Glutamatergic neuron (in vitro differentiated cells): ENCODE results near the gene TRAPPC3. TPM values are rescaled to one million over a fixed set of nuclear protein-coding genes. Genes with fewer than 3 reads are reported as not detected.

Experiments used
- DNase-seq: peaks from one replicate; pipeline ENCODE4 v3.0.0; 2022
- H3K27ac Mint-ChIP-seq: one replicate; pipeline ENCODE4 v1.8.0; 2020; ENCODE audit warnings: mild to moderate bottlenecking, mixed read lengths, inconsistent platforms; ENCODE audit not compliant: unreplicated experiment
- H3K27me3 Mint-ChIP-seq: one replicate; pipeline ENCODE4 v1.8.0; 2020; ENCODE audit warnings: mild to moderate bottlenecking, moderate library complexity, mixed read lengths, inconsistent platforms; ENCODE audit not compliant: unreplicated experiment
- H3K36me3 Mint-ChIP-seq: one replicate; pipeline ENCODE4 v1.8.0; 2020; ENCODE audit warnings: mild to moderate bottlenecking, mixed read lengths, inconsistent platforms; ENCODE audit not compliant: unreplicated experiment
- H3K4me1 Mint-ChIP-seq: one replicate; pipeline ENCODE4 v1.8.0; 2020; ENCODE audit warnings: mild to moderate bottlenecking, low read depth, mixed read lengths, inconsistent platforms; ENCODE audit not compliant: unreplicated experiment
- H3K4me3 Mint-ChIP-seq: one replicate; pipeline ENCODE4 v1.8.0; 2020; ENCODE audit warnings: mild to moderate bottlenecking, mixed read lengths, inconsistent platforms; ENCODE audit not compliant: unreplicated experiment
- H3K9me3 Mint-ChIP-seq: one replicate; pipeline ENCODE4 v1.8.0; 2020; ENCODE audit warnings: mild to moderate bottlenecking, moderate library complexity, mixed read lengths, inconsistent platforms; ENCODE audit not compliant: unreplicated experiment
- CTCF ChIP-seq: fragments of 200-600 bp; sonication (generic); IDR thresholded peaks from one replicate; pipeline ENCODE4 v1.5.0; 2021; ENCODE audit not compliant: partially characterized antibody, unreplicated experiment
- total RNA-seq: library from RNA; stranded (reverse); fragmentation: NEBNext Ultra II Directional; extraction: Animal tissue kit (Norgen Biotek cat#: 25700); gene quantifications from one replicate; pipeline ENCODE4 v1.2.1, GENCODE V29; 2021; ENCODE audit not compliant: unreplicated experiment

The TRAPPC3 gene
- total RNA-seq, 1 donor from 2014 or later, result 30.0 TPM

- Mint-ChIP-seq H3K27me3 (peaks cover 3% of the 10 kb centered on the region), H3K36me3 (no peaks in the 10 kb centered on the region), H3K4me3 (no peak overlapping the region), H3K9me3 (peaks cover 2% of the 10 kb centered on the region), H3K27ac (no peak overlapping the region), H3K4me1 (peaks cover 3% of the 10 kb centered on the region)
- no peak for DNase-seq
- no peak for TF ChIP-seq CTCF
These were observed 48.9 kb downstream of the TRAPPC3 start for GRCh38 chr1:36100376-36100775.

DNA sequence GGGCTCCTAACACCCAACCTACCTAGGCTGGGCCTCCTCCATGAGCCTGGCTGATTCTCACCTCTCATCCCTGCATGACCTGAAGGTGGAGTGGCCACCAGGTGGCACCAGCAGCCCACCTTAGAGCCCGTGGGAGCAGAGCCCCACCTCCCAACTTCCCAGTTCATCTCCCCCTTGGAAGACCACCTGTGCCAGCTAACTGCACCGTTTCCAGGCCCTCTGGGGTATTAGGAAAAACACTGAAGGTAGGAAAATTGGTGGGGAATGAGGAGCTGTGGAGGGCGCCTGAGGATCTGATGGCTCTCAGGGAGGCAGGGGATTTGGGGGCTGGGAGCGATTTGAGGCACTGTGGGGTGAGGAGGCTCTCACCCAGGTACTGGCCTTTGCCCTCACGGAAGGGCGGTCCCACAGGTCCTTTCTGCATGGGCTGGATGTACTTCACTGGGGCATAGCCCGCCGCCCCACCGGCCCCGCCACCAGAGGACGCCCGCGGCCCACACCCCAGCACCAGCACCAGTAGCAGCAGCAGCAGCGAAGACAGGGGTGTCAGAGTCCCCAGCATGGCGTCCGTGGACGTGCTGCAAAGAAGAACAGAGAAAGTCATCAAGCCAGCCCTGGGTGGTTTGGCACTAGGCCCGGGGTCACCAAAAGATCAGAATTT, 49.5 kb downstream of the TRAPPC3 start:
- no peak overlapping the region for H3K27ac Mint-ChIP-seq
- DNase-seq, result peak; percentile 90
- H3K36me3 Mint-ChIP-seq, result no peaks in the 10 kb centered on the region

DNA sequence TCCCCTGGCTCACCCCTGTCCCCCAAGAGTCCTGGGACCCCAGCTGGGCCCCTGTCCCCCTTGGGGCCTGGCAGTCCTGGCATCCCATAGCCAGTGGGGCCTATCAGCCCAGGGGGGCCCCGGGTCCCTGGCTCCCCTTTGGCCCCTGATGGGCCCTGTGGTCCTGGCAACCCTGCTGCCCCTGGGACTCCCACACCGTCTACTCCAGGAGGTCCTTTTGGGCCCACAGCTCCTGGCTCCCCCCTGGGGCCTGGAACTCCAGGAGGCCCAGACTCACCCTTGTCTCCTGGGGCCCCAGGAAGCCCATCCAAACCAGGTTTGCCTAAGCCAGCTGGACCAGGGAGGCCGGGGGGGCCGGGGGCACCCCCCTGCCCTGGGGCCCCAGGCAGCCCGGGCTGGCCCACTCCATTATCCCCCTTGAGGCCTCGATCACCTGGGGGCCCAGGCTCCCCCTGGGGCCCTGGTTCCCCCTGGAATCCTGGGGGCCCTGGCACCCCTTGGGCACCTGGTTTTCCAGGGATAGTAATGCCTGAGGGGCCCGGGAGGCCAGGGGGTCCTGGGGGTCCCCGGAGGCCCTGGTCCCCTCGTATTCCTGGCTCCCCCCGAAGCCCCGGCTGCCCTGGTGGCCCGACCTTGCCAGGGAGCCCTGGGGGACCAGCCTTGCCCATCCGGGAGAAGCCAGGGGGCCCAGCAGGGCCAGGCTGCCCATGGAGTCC, 50.5 kb downstream of the TRAPPC3 start:
- Mint-ChIP-seq H3K9me3 (peaks cover 2% of the 10 kb centered on the region), H3K27me3 (peaks cover 3% of the 10 kb centered on the region), H3K27ac (no peak overlapping the region), H3K36me3 (no peaks in the 10 kb centered on the region), H3K4me3 (no peak overlapping the region), H3K4me1 (peaks cover 3% of the 10 kb centered on the region)
- no peak for DNase-seq
- no peak for TF ChIP-seq CTCF

More for the DNA sequence above, 49.5 kb downstream of the TRAPPC3 start:
- H3K27me3 Mint-ChIP-seq, result peaks cover 3% of the 10 kb centered on the region
- TF ChIP-seq CTCF, result peak; percentile 83
- peaks cover 2% of the 10 kb centered on the region for H3K9me3 Mint-ChIP-seq
- no peak overlapping the region for H3K4me3 Mint-ChIP-seq
- H3K4me1 Mint-ChIP-seq, result peaks cover 3% of the 10 kb centered on the region

DNA sequence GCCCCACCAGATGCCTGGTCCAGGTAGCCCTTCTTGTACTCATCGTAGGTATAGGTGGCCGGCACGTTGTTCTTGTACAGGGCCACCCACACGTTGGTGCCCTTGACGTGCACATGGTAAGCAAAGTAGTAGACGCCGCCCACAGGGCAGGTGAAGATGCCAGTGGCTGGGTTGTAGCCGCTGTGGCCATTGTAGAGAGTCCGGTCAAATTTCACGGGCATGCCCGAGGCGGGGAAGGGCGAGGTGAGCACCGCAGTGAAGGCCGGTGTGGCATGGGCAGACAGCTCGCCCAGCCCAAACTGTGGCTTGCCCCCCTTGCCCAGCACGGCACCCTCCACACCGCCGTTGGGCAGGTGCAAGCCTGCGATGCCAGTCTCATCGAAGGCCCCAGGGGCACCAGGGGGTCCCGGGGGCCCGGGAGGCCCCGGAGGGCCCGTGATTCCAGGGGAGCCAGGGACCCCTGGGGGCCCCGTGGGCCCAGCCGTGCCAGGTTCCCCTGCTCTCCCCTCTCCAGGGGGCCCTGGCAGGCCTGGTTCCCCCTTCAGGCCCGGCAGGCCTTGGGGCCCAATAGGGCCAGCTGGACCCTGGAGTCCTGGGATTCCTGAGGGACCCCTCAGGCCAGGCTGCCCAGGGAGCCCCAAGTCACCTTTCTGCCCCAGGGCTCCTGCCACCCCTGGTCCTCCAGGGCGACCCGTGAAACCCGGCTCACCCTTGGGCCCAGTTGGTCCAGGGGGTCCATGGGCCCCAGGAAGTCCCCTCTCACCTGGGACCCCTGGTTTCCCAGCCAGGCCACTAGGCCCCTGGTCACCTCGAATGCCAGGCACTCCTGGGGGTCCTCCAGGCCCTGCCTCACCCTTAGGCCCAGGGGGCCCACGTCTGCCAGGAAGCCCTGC, 51.3 kb downstream of the TRAPPC3 start:
- Mint-ChIP-seq H3K27ac (no peak overlapping the region), H3K4me1 (peaks cover 3% of the 10 kb centered on the region), H3K4me3 (no peak overlapping the region), H3K9me3 (peaks cover 2% of the 10 kb centered on the region), H3K36me3 (no peaks in the 10 kb centered on the region), H3K27me3 (peaks cover 3% of the 10 kb centered on the region)
- TF ChIP-seq CTCF, result no peak
- no peak for DNase-seq
